ENCODE measurements around the gene ANKRD10. TPM values are rescaled to one million over a fixed set of nuclear protein-coding genes. Genes with fewer than 3 reads are reported as not detected.

The ANKRD10 gene
- total RNA-seq, 1 experiment from 2014 or later: 159 TPM

- Histone ChIP-seq H3K4me1 (ENCODE audit: insufficient read depth, low read length) (no peaks in the 10 kb centered on the region), H2BK20ac (ENCODE audit: low read depth, low read length, poor library complexity, severe bottlenecking) (no peak overlapping the region), H2BK12ac (ENCODE audit: insufficient read length, low read depth, low read length) (no peak overlapping the region), H2BK120ac (ENCODE audit: low read depth, low read length, poor library complexity, severe bottlenecking) (no peak overlapping the region), H3K27ac (ENCODE audit: insufficient read length, low read depth, low read length) (no peak overlapping the region), H4K20me1 (ENCODE audit: control insufficient read depth, insufficient read depth, insufficient read length) (no peaks in the 10 kb centered on the region), H3K9ac (ENCODE audit: extremely low read depth, insufficient read length, low read length) (no peak overlapping the region), H3K4me2 (ENCODE audit: insufficient read depth, insufficient read length, low read length) (no peak overlapping the region), H3K9me3 (ENCODE audit: control insufficient read depth, low read depth, low read length) (no peaks in the 10 kb centered on the region), H2BK15ac (ENCODE audit: low read depth, low read length) (no peak overlapping the region), H2BK5ac (ENCODE audit: insufficient read length, low read length) (no peak overlapping the region), H3K18ac (ENCODE audit: insufficient read length, low read depth, low read length) (no peak overlapping the region), H3K14ac (ENCODE audit: insufficient read depth, low read length) (no peak overlapping the region; the same call in 1 of the 2 replicates), H3K79me1 (ENCODE audit: insufficient read depth, low read depth, low read length, poor library complexity, severe bottlenecking) (no peaks in the 10 kb centered on the region), H4K5ac (ENCODE audit: insufficient read length, low read depth, low read length) (no peak overlapping the region), H2AFZ (ENCODE audit: low read length) (no peak overlapping the region), H3K79me2 (ENCODE audit: insufficient read depth, low read length) (no peaks in the 10 kb centered on the region), H3K27me3 (ENCODE audit: insufficient read depth, low read length) (no peaks in the 10 kb centered on the region), H4K8ac (replicated peaks; ENCODE audit: insufficient read length, low read depth, low read length) (no peak overlapping the region), H2AK5ac (ENCODE audit: insufficient read length, low read length) (no peak overlapping the region), H3K4ac (ENCODE audit: low read depth, low read length) (no peak overlapping the region), H3K56ac (ENCODE audit: insufficient read length, low read depth, low read length) (no peak overlapping the region), H3K23ac (ENCODE audit: insufficient read length, low read depth, low read length) (no peak overlapping the region), H4K91ac (ENCODE audit: insufficient read length, low read depth, low read length) (no peak overlapping the region), H3T11ph (ENCODE audit: low read length) (no peak overlapping the region), H3K23me2 (ENCODE audit: insufficient read length, low read depth, low read length, poor library complexity, severe bottlenecking) (no peaks in the 10 kb centered on the region)
- no peaks in the 10 kb centered on the region; a peak in 1 of 5 replicates for H3K9me3 Mint-ChIP-seq
- H3K4me1 Mint-ChIP-seq: no peaks in the 10 kb centered on the region
- no peak for TF ChIP-seq CTCF (conservative IDR thresholded peaks at IDR 0.05)
- peaks cover 5% of the 10 kb centered on the region for H3K27me3 Mint-ChIP-seq (ENCODE audit: low read depth)
- WGBS (ENCODE audit: extremely low coverage, insufficient read length, low lambda C conversion rate): no CpG with 5 or more reads among the region's 8 CpGs
- H3K27ac Mint-ChIP-seq: peak overlapping the region in 1 of 3 experiments; percentile 7; a peak in 2 of 7 replicates
- DNase-seq: no peak
- no peak overlapping the region for H3K4me3 Mint-ChIP-seq
- no peaks in the 10 kb centered on the region for H3K36me3 Mint-ChIP-seq (ENCODE audit: insufficient read depth in 1 of 3, low read depth in 3 of 3)
These were observed 35.5 kb upstream of the ANKRD10 start for GRCh38 chr13:110950356-110950755.
